GM12873 (cell line): ENCODE measurements around the gene GFER.

ENCODE experiments used
- CTCF ChIP-seq: IDR thresholded peaks from 2 replicates; pipeline ENCODE4 v1.5.1; 2012; ENCODE audit warnings: low read depth, mild to moderate bottlenecking, moderate library complexity, low read length, control low read depth; ENCODE audit not compliant: insufficient read depth; ENCODE audit errors: missing control alignments

Gene GFER

GRCh38 chr16:1942047-1942809, 41.8 kb upstream of the GFER start:
- no peak for TF ChIP-seq CTCF

- no peak for TF ChIP-seq CTCF
Measured at GRCh38 chr16:1942810-1943726, 40.9 kb upstream of the GFER start, which contains the start of gene MSRB1. Gene MSRB1, minus strand, starts transcription at chr16:1943199. Its CDS starts 43 bp downstream, at chr16:1943156.

DNA sequence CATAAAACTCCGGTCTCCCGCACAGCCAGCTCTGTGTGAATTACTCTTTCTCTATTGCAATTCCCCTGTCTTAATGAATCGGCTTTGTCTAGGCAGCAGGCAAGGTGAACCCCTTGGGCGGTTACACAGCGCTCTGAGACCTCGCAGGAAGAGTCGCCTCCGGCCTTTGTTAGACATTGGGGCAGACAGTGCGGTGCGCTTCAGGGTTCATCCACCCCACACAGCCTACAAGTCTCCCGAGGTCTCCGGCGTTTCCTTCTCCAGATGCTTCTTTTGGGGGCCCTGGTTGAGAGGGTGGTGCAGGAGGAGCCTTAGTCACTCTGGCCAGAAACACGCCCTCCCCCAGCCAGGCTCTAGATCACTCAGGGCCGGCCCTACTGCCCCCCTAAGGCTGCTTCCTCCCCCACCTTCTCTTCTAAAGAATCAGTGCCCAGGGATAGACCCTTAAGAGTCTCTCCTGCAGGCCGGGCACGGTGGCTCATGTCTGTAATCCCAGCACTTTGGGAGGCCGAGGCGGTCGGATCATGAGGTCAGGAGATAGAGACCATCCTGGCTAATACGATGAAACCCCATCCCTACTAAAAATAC, 39.3 kb upstream of the GFER start:
- TF ChIP-seq CTCF = no peak

GRCh38 chr16:1945559-1946391, 38.2 kb upstream of the GFER start:
- TF ChIP-seq CTCF = no peak

DNA sequence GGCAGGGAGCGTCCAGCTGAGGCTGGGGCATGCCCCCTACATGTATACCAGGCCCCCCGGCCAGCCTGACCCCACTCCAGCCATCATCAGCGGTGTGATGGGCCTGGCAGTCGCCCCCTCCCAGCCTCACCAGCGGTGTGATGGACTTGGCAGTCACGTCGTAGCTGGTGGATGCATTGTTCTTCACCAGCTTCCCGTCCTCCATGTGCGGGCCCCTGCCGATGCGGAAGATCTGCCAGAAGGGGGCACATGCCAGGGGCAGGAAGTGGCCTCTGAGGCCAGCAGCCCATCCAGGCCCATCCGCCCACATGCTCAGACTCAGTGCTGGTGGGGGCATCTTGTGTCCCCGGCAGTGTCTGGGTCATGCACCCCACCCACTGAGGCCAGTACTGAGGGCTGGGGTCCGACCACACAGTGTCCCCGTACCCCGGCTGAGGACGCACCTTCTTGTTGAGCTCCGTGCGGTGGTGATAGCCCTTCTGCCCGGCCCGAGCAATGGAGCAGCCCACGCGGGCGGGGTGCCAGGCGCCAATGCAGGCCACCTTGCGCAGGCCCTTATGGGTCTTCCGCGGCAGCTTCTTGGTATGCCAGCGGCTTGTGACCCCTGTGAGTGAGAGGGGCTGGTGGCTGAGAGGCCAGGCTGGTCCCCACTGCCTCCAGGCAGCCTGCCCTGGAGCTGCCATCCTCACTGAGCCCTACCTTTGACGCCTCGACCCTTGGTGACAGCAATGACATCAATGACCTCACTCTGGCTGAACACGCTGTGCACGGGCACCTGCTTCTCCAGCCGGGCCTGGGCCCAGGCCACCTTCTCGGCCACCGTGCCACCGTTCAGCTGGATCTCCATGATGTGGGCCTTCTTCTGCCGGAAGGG, 37.3 kb upstream of the GFER start:
- no peak for TF ChIP-seq CTCF

DNA sequence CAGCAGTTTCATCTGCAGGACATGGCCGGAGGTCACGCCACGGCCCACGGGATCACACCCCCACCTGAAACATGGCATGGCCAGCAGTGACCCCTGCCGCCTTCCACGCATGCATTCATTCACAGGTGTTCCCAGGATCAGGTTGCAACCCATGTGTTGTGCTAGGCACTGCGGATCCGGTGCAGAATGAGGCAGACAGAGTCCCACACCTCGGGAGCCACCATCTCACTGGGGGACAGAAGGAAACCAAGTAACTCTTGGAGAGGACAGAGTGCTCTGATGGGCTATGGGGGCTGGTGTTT, 36.7 kb upstream of the GFER start:
- no peak for TF ChIP-seq CTCF
